Suprapubic skin (tissue), 3 donors: ENCODE results near the gene EVA1C.
"Not testable (repeated sequence)": the region's sequence is repeated elsewhere in the genome, so short reads cannot be mapped to it uniquely, and the experiment has no call there.

ENCODE experiments used
- POLR2AphosphoS5 ChIP-seq, 3 donors: sonication (generic); formaldehyde crosslinking; IDR thresholded peaks; one replicate each; pipeline ENCODE4 v1.6.1; 2017; ENCODE audit warnings: antibody characterized with exemption in 3 of 3
- TF ChIP-seq, protein P1 (sequence below), 2 donors: fragments of 200-600 bp in 1 of 2; fragments of 450-650 bp in 1 of 2; sonication (generic) in 1 of 2; IDR thresholded peaks; one replicate each; pipeline ENCODE4 v1.5.1; 2016 to 2019; ENCODE audit warnings: antibody characterized with exemption in 2 of 2, mild to moderate bottlenecking in 1 of 2, moderate library complexity in 1 of 2

DNA sequence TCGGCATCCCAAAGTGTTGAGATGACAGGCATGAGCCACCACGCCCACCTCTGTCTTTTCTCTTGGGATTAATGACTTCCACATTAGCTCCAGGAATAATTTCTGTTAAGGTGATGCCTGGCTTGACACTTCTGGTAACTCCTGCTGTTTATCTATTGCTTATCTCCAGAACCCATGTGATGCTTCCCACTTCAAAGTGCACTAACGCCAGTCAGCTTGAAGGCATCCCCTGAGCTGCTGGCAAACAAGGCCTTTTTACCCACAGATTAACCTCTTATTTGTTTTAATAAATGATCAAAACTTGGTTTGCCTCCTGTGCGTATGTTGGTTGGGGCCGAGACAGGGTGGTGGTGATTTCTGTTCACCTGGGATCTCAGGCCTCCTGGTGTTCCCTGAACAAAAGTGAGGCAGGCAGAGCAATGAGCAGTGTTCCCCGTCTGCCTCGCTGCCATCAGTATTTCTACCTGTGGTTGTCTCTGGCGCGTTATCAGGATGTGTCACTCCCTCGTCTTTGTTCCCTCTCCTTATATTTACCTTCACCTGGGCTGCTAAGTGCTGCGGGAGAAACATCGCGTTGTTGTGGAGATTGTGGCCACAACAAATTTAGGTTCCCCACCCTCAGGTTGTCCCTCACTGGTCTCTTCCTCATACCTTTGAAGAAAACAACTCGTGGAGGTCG is 20.6 kb downstream of the EVA1C start:
- TF ChIP-seq POLR2AphosphoS5 (IDR thresholded peaks at IDR 0.05), result not testable (repeated sequence)
- TF ChIP-seq, protein P1, sequence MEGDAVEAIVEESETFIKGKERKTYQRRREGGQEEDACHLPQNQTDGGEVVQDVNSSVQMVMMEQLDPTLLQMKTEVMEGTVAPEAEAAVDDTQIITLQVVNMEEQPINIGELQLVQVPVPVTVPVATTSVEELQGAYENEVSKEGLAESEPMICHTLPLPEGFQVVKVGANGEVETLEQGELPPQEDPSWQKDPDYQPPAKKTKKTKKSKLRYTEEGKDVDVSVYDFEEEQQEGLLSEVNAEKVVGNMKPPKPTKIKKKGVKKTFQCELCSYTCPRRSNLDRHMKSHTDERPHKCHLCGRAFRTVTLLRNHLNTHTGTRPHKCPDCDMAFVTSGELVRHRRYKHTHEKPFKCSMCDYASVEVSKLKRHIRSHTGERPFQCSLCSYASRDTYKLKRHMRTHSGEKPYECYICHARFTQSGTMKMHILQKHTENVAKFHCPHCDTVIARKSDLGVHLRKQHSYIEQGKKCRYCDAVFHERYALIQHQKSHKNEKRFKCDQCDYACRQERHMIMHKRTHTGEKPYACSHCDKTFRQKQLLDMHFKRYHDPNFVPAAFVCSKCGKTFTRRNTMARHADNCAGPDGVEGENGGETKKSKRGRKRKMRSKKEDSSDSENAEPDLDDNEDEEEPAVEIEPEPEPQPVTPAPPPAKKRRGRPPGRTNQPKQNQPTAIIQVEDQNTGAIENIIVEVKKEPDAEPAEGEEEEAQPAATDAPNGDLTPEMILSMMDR (IDR thresholded peaks at IDR 0.05), result not testable (repeated sequence)
